Hepatocyte (in vitro differentiated cells): Measurements from ENCODE around the gene CEACAM20. TPM values are rescaled to one million over a fixed set of nuclear protein-coding genes. Genes with fewer than 3 reads are reported as not detected.

ENCODE experiments used
- DNase-seq: peaks from one replicate; pipeline ENCODE4 v3.0.0-alpha.2; 2016; ENCODE audit warnings: low spot score
- H2AFZ ChIP-seq: fragments of 200-600 bp; sonication (generic); 2 replicates; pipeline ENCODE4 v1.6.0; 2016; ENCODE audit warnings: antibody characterized with exemption, mild to moderate bottlenecking
- H3K27ac ChIP-seq: fragments of 200-600 bp; sonication (generic); 2 replicates; pipeline ENCODE4 v1.5.1; 2016; ENCODE audit warnings: mild to moderate bottlenecking
- H3K27me3 ChIP-seq: fragments of 200-600 bp; sonication (generic); 2 replicates; pipeline ENCODE4 v1.6.1; 2016
- H3K36me3 ChIP-seq: fragments of 200-600 bp; sonication (generic); replicated peaks from 2 replicates; pipeline ENCODE4 v1.5.1; 2016; ENCODE audit warnings: low read depth; ENCODE audit not compliant: insufficient read depth
- H3K4me1 ChIP-seq: fragments of 200-600 bp; sonication (generic); 2 replicates; pipeline ENCODE4 v1.5.1; 2016; ENCODE audit warnings: mild to moderate bottlenecking, moderate library complexity; ENCODE audit not compliant: insufficient read depth
- H3K4me2 ChIP-seq: fragments of 200-600 bp; sonication (generic); 2 replicates; pipeline ENCODE4 v1.6.0; 2016
- H3K4me3 ChIP-seq: fragments of 200-600 bp; sonication (generic); 2 replicates; pipeline ENCODE4 v1.5.1; 2016; ENCODE audit warnings: mild to moderate bottlenecking
- H3K79me2 ChIP-seq: fragments of 200-600 bp; sonication (generic); 2 replicates; pipeline ENCODE4 v1.6.0; 2017; ENCODE audit warnings: mild to moderate bottlenecking
- H3K9me2 ChIP-seq: fragments of 200-600 bp; sonication (generic); replicated peaks from 2 replicates; pipeline ENCODE4 v1.6.0; 2017; ENCODE audit warnings: mild to moderate bottlenecking; ENCODE audit not compliant: insufficient read depth
- H3K9me3 ChIP-seq: fragments of 200-600 bp; sonication (generic); 2 replicates; pipeline ENCODE4 v1.5.1; 2016; ENCODE audit warnings: low read depth, mild to moderate bottlenecking
- H4K20me1 ChIP-seq: fragments of 200-600 bp; sonication (generic); 2 replicates; pipeline ENCODE4 v1.6.0; 2016; ENCODE audit warnings: mild to moderate bottlenecking; ENCODE audit not compliant: insufficient read depth, poor library complexity, severe bottlenecking
- EZH2 ChIP-seq: fragments of 200-600 bp; sonication (generic); IDR thresholded peaks from 2 replicates; pipeline ENCODE4 v1.6.1; 2016; ENCODE audit warnings: antibody characterized with exemption, mild to moderate bottlenecking, borderline replicate concordance
- EZH2phosphoT487 ChIP-seq: fragments of 200-600 bp; sonication (generic); IDR thresholded peaks from one replicate; pipeline ENCODE4 v1.6.1; 2018; ENCODE audit warnings: antibody characterized with exemption, mild to moderate bottlenecking, low read depth, moderate library complexity; ENCODE audit not compliant: unreplicated experiment, severe bottlenecking
- WGBS: methylation state at CpG from one replicate; pipeline ENCODE4 v1.1.6; 2016; ENCODE audit warnings: low lambda C conversion rate; ENCODE audit errors: missing lambda C conversion rate; 5-methylcytosine and 5-hydroxymethylcytosine counted together
- polyA plus RNA-seq: library from polyadenylated mRNA; unstranded; fragments of >200 nt; fragmentation: Nextera tagmentation; extraction: Ambion mirVana; gene quantifications from 2 replicates; pipeline ENCODE4 v1.2.1, GENCODE V29; 2016
- total RNA-seq: library from RNA; depleted of rRNA; stranded (reverse); fragments of >200 nt; gene quantifications from 2 replicates; pipeline ENCODE4 v1.2.3, GENCODE V29; 2014
- TF ChIP-seq, protein P1 (sequence below): fragments of 200-600 bp; sonication (generic); IDR thresholded peaks from 2 replicates; pipeline ENCODE4 v1.5.1; 2016; ENCODE audit warnings: antibody characterized with exemption, mild to moderate bottlenecking; ENCODE audit not compliant: poor library complexity

Gene CEACAM20
- total RNA-seq: 1.5 and 1.6 TPM in 2 replicates
- 0.24 and 0.39 TPM in 2 replicates for polyA plus RNA-seq

DNA sequence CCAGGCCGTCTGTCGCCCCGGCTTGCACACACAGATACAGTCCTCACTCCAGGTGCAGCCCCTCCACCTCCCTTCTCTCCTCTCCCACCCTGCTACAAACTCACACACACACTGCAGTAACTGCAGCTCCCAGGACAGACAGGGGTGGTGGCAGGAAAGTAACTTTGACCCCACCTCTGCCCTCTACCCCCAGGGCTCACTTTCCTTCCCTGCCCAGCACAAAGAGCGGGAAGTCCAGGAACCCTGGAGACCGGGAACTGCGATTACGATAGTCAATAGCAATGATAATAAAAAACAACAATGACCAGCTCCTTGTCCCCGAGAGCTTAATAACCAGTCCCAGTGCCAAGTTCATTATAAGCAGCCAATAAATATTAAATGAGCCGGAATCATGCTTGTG is at the start of gene CEACAM20:
TSS of gene CEACAM20 (minus strand) at position 140 of the 400 bp plus-strand sequence. CDS start 166 bp downstream, outside the sequence.
- H3K4me3 ChIP-seq: no peak within 1 kb of the TSS
- no peak for DNase-seq
- no peaks in the 10 kb centered on the region for H3K79me2 ChIP-seq
- H3K4me2 ChIP-seq: no peak within 1 kb of the TSS
- no peaks in the 10 kb centered on the region for H3K9me3 ChIP-seq
- 86% methylated on average over 9 of the region's 9 CpGs for WGBS
- no peaks in the 10 kb centered on the region for H3K4me1 ChIP-seq
- H3K36me3 ChIP-seq: no peaks in the 10 kb centered on the region
- H3K27ac ChIP-seq: no peak within 1 kb of the TSS
- H3K9me2 ChIP-seq: no peaks in the 10 kb centered on the region
- H3K27me3 ChIP-seq: no peaks in the 10 kb centered on the region
- TF ChIP-seq EZH2: no peak
- TF ChIP-seq EZH2phosphoT487: no peak
- TF ChIP-seq, protein P1, sequence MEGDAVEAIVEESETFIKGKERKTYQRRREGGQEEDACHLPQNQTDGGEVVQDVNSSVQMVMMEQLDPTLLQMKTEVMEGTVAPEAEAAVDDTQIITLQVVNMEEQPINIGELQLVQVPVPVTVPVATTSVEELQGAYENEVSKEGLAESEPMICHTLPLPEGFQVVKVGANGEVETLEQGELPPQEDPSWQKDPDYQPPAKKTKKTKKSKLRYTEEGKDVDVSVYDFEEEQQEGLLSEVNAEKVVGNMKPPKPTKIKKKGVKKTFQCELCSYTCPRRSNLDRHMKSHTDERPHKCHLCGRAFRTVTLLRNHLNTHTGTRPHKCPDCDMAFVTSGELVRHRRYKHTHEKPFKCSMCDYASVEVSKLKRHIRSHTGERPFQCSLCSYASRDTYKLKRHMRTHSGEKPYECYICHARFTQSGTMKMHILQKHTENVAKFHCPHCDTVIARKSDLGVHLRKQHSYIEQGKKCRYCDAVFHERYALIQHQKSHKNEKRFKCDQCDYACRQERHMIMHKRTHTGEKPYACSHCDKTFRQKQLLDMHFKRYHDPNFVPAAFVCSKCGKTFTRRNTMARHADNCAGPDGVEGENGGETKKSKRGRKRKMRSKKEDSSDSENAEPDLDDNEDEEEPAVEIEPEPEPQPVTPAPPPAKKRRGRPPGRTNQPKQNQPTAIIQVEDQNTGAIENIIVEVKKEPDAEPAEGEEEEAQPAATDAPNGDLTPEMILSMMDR: no peak
- H4K20me1 ChIP-seq: no peaks in the 10 kb centered on the region
- H2AFZ ChIP-seq: no peak within 1 kb of the TSS

DNA sequence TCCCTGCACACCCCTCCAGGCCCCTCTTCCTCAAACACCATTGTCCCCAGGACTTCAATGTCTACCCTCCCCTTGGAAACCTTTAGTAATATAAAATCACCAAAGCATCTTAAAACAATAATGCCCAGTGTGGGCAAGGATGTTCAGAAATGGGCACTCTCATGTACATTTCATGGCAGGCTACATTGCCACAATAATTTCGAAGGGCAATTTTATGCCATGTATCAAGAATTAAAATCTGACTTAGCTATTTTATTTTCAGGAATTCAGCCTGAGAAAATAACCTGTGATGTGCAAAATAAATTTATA is 48.0 kb upstream of the CEACAM20 start:
- Histone ChIP-seq H3K36me3 (no peaks in the 10 kb centered on the region), H3K4me2 (no peak overlapping the region), H3K4me3 (no peak overlapping the region), H3K4me1 (no peaks in the 10 kb centered on the region), H3K27ac (no peak overlapping the region), H2AFZ (no peak overlapping the region), H3K27me3 (no peaks in the 10 kb centered on the region), H3K9me2 (no peaks in the 10 kb centered on the region), H3K79me2 (no peaks in the 10 kb centered on the region), H3K9me3 (no peaks in the 10 kb centered on the region), H4K20me1 (no peaks in the 10 kb centered on the region)
- 79% methylated on average over 1 of the region's 1 CpG for whole genome bisulfite sequencing
- TF ChIP-seq, protein P1: no peak
- no peak for TF ChIP-seq EZH2phosphoT487
- TF ChIP-seq EZH2: no peak
- DNase-seq: no peak

DNA sequence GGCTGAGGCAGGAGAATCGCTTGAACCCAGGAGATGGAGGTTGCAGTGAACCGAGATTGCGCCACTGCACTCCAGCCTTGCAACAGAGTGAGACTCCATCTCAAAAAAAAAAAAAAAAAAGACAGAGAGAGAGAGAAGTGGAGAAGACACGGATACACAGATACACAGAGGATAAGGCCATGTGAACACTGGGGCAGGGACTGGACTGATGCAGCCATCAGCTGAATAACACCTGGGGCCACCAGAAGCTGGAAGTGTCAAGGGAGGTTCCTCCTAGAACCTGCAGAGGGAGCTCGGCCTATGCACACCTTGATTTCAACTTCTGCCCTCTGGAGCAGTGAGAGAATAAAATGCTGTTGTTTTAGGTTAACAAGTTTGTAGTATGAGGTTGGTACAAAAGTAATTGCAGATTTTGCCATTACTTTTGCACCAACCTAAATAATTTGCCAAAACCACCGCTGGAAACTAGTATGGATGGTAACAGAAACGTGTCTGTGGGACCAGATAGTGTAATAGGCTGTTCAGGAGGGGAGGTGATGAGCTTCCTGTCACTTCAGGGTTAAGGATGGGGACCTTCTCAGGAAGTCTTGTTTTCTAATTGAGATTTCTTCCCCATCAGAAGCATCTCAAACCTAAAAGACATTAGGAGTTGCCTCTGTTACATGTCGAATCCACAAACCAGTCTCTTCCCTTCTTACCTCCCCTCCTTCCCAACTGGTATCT is 47.5 kb upstream of the CEACAM20 start:
- no peak overlapping the region for H2AFZ ChIP-seq
- H3K27me3 ChIP-seq: no peaks in the 10 kb centered on the region
- H3K4me2 ChIP-seq: no peak overlapping the region
- H3K27ac ChIP-seq: no peak overlapping the region
- 59% methylated on average over 7 of the region's 8 CpGs for WGBS
- no peak overlapping the region for H3K4me3 ChIP-seq
- no peaks in the 10 kb centered on the region for H3K4me1 ChIP-seq
- no peaks in the 10 kb centered on the region for H3K9me2 ChIP-seq
- H3K36me3 ChIP-seq: no peaks in the 10 kb centered on the region
- TF ChIP-seq EZH2 (no peak), EZH2phosphoT487 (no peak)
- TF ChIP-seq, protein P1: peak; percentile 53
- no peaks in the 10 kb centered on the region for H4K20me1 ChIP-seq
- no peaks in the 10 kb centered on the region for H3K9me3 ChIP-seq
- no peaks in the 10 kb centered on the region for H3K79me2 ChIP-seq
- DNase-seq: peak; percentile 84
